A549 treated with AZD2906 at 1 μM for 4 hours (cell line): ENCODE data around the gene AGAP1. TPM values are rescaled to one million over a fixed set of nuclear protein-coding genes. Genes with fewer than 3 reads are reported as not detected.

Source experiments
- total RNA-seq: library from RNA; stranded (reverse); fragments of 200-300 nt; extraction: Qiagen RNA extraction; gene quantifications from 5 replicates; pipeline ENCODE4 v1.2.3, GENCODE V29; 2022

Gene AGAP1
- total RNA-seq = 17.3 to 23.1 TPM (median 21.5 TPM) in 5 replicates

GRCh38 chr2:235493775-235494715, at the start of gene AGAP1:
AGAP1 (plus strand) TSS chr2:235494043.

DNA sequence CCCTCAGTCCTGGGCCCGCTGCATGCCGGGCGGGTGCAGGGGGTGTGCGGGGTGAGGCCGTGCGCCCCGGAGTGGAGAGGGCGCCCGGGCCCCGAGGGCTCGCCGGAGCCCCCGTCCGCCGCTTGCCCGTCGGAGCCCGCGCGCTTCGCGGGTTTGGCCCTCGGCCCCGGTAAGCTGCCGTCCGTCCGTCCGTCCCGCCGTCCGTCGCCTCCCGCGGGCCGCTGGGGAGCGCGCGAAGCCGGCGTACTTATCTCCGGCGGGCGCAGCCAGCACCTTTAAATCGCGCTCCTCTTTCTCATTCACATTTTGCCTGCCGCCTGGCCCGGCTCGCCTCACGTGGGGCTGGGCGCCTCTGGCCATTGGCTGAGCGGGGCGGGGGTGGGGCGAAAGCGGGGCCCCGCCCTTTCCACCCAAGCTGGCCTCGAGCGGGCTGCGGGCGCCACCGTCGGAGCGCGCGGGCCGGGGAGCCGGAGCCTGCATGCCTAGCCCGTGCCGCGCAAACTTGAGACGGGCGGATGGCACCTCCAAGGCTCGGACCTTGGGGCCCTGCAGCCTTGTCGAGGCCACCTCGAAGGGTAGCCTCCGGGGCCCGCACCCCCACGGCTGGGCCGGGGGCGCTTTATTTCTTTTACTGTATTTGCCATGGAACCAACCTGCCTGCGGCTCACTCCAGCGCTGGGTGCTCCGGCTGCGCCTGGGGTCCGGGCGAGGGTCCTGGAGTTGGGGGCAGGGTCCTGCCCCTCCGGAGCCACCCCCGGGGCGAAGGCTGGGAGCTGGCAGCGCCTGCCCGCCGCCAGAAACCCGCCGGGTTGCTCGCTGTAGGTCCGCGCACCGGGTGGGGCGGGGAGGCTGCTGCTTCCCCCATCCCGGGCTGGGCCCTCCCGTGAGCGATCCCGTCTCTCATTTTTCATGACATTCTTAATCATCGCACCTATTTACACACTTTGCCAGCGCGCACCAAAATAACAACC, 674.6 kb downstream of the AGAP1 start, which contains the start of gene GBX2:
GBX2 (minus strand) TSS at position 277 of the 971 bp plus-strand sequence. CDS start 415 bp downstream, outside the sequence.

